Sigmoid colon (tissue), 7 donors: Measurements from ENCODE around the gene C19orf25. TPM values are rescaled to one million over a fixed set of nuclear protein-coding genes. Genes with fewer than 3 reads are reported as not detected.

Experiments
- DNase-seq: peaks from one replicate; pipeline ENCODE4 v3.0.0-alpha.2; 2019
- H3K27ac ChIP-seq, 4 donors: fragments of 200-600 bp; sonication (generic); one replicate each; pipeline ENCODE4 v1.5.1; 2016 to 2019; ENCODE audit warnings: mild to moderate bottlenecking in 1 of 4
- H3K27me3 ChIP-seq, 3 donors: fragments of 200-600 bp; sonication (generic); one replicate each; pipeline ENCODE4 v1.5.1; 2019; ENCODE audit warnings: mild to moderate bottlenecking in 1 of 3
- H3K36me3 ChIP-seq, 4 donors: fragments of 200-600 bp; sonication (generic); one replicate each; pipeline ENCODE4 v1.5.1; 2016 to 2019
- H3K4me1 ChIP-seq, 4 donors: fragments of 200-600 bp; sonication (generic); one replicate each; pipeline ENCODE4 v1.5.1; 2017 to 2019
- H3K4me3 ChIP-seq, 4 donors: fragments of 200-600 bp; sonication (generic); one replicate each; pipeline ENCODE4 v1.5.1; 2017 to 2019; ENCODE audit warnings: mild to moderate bottlenecking in 2 of 4, moderate library complexity in 1 of 4
- H3K9me3 ChIP-seq, 4 donors: fragments of 200-600 bp in 3 of 4; sonication (generic) in 3 of 4; one replicate each; pipeline versions ENCODE4 v1.5.1 to v1.6.1; 2013 to 2019
- EP300 ChIP-seq, 4 donors: sonication (generic); formaldehyde crosslinking; IDR thresholded peaks; one replicate each; pipeline ENCODE4 v1.6.1; 2017; ENCODE audit warnings: antibody characterized with exemption in 4 of 4
- POLR2A ChIP-seq, 2 donors: fragments of 450-650 bp; IDR thresholded peaks; one replicate each; pipeline ENCODE4 v1.6.1; 2016; ENCODE audit warnings: antibody characterized with exemption in 2 of 2, mild to moderate bottlenecking in 2 of 2, moderate library complexity in 2 of 2
- POLR2AphosphoS5 ChIP-seq, 4 donors: sonication (generic); formaldehyde crosslinking; IDR thresholded peaks; one replicate each; pipeline ENCODE4 v1.6.1; 2017; ENCODE audit warnings: antibody characterized with exemption in 4 of 4
- WGBS, 2 donors: extraction: QIAGEN DNeasy Blood & Tissue Kit; methylation state at CpG; one replicate each; pipeline ENCODE4 v1.1.7; 2013; 5-methylcytosine and 5-hydroxymethylcytosine counted together
- intact Hi-C: fragments of 100-400 bp; cut with DNase I; formaldehyde crosslinking; loops from one replicate; pipeline ENCODE4 v1.15.1; 2023
- polyA plus RNA-seq, 3 donors: library from polyadenylated mRNA; stranded (reverse); fragments of 200-250 nt; gene quantifications; one replicate each; pipeline ENCODE4 v1.2.3, GENCODE V29; 2013
- total RNA-seq, 4 donors: library from RNA; depleted of rRNA; stranded (reverse); fragments of >200 nt; gene quantifications; one replicate each; pipeline ENCODE4 v1.1.0, GENCODE V29; 2016
- TF ChIP-seq, protein P1 (sequence below), 4 experiments: fragments of 450-650 bp in 3 of 4; fragments of 200-600 bp in 1 of 4; IDR thresholded peaks; one replicate each; pipeline ENCODE4 v1.5.1; 2016 to 2019; ENCODE audit warnings: antibody characterized with exemption in 4 of 4, mild to moderate bottlenecking in 3 of 4, moderate library complexity in 2 of 4
- donor health status: healthy with polysubstance abuse.
- donor health status: Bipolar disorder and iron deficiency.
- donor health status: healthy.

C19orf25 gene
- total and polyA plus RNA-seq, 7 donors: 19.6 to 51.5 (median 26.0) TPM

DNA sequence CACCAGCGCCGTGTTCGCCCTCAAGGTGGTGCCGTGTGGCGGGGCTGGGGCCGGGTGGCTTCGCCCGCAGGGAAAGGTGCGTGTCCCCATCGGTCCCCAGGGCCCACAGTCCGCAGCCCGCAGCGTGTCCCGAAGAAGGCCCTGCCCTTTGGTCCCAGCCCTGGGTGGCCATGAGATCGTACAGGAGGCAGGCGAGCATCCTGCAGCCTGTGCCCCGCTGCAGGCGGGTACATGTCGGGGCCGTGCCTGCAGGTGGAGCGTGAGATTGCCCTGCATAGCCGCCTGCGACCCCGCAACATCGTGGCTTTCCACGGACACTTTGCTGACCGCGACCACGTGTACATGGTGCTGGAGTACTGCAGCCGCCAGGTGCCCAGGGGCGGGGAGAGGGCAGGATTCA, 46.3 kb upstream of the C19orf25 start:
- peaks cover 0 to 26% (median 20%) of the 10 kb centered on the region in 4 donors for H3K4me1 ChIP-seq
- intact Hi-C loops: no loop called here
- no peak overlapping the region for H3K4me3 ChIP-seq
- TF ChIP-seq EP300 (IDR thresholded peaks at IDR 0.05): no peak
- TF ChIP-seq POLR2A (IDR thresholded peaks at IDR 0.05): no peak
- TF ChIP-seq POLR2AphosphoS5 (IDR thresholded peaks at IDR 0.05): no peak
- TF ChIP-seq, protein P1, sequence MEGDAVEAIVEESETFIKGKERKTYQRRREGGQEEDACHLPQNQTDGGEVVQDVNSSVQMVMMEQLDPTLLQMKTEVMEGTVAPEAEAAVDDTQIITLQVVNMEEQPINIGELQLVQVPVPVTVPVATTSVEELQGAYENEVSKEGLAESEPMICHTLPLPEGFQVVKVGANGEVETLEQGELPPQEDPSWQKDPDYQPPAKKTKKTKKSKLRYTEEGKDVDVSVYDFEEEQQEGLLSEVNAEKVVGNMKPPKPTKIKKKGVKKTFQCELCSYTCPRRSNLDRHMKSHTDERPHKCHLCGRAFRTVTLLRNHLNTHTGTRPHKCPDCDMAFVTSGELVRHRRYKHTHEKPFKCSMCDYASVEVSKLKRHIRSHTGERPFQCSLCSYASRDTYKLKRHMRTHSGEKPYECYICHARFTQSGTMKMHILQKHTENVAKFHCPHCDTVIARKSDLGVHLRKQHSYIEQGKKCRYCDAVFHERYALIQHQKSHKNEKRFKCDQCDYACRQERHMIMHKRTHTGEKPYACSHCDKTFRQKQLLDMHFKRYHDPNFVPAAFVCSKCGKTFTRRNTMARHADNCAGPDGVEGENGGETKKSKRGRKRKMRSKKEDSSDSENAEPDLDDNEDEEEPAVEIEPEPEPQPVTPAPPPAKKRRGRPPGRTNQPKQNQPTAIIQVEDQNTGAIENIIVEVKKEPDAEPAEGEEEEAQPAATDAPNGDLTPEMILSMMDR (IDR thresholded peaks at IDR 0.05): no peak
- no peak overlapping the region for H3K27ac ChIP-seq
- no peaks in the 10 kb centered on the region for H3K9me3 ChIP-seq
- peaks cover 25 to 68% (median 67%) of the 10 kb centered on the region in 3 donors for H3K27me3 ChIP-seq
- 46 to 62% methylated on average over 31 of the region's 31 CpGs for WGBS, 2 donors
- H3K36me3 ChIP-seq: no peaks in the 10 kb centered on the region
- no peak for DNase-seq

DNA sequence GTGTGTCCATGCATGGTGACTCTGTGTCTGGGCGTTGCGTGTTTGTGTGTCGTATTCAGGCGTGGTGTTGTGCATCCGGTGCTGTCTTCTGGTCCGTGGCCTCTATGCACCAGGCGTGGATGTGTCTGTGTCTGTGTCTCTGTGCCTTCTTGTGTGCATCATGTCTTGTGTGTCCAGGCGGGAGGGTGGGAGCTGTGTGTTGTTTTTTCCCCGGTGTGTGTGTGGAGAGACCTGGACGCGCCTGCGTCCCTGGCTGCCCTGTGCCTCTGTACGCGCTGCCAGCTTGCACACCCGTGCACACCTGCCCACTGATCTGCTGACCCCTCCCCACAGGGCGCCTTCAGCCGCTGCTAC, 45.9 kb upstream of the C19orf25 start:
- DNase-seq: no peak
- Histone ChIP-seq H3K4me3 (no peak overlapping the region), H3K27me3 (peaks cover 25 to 68% (median 67%) of the 10 kb centered on the region in 3 donors), H3K27ac (no peak overlapping the region), H3K4me1 (peaks cover 0 to 26% (median 20%) of the 10 kb centered on the region in 4 donors), H3K36me3 (no peaks in the 10 kb centered on the region), H3K9me3 (no peaks in the 10 kb centered on the region)
- intact Hi-C loops: no loop called here
- 51 to 67% methylated on average over 17 of the region's 17 CpGs for WGBS, 2 donors
- no peak for TF ChIP-seq POLR2A (IDR thresholded peaks at IDR 0.05)
- TF ChIP-seq, protein P1 (IDR thresholded peaks at IDR 0.05): no peak
- no peak for TF ChIP-seq POLR2AphosphoS5 (IDR thresholded peaks at IDR 0.05)
- no peak for TF ChIP-seq EP300 (IDR thresholded peaks at IDR 0.05)

DNA sequence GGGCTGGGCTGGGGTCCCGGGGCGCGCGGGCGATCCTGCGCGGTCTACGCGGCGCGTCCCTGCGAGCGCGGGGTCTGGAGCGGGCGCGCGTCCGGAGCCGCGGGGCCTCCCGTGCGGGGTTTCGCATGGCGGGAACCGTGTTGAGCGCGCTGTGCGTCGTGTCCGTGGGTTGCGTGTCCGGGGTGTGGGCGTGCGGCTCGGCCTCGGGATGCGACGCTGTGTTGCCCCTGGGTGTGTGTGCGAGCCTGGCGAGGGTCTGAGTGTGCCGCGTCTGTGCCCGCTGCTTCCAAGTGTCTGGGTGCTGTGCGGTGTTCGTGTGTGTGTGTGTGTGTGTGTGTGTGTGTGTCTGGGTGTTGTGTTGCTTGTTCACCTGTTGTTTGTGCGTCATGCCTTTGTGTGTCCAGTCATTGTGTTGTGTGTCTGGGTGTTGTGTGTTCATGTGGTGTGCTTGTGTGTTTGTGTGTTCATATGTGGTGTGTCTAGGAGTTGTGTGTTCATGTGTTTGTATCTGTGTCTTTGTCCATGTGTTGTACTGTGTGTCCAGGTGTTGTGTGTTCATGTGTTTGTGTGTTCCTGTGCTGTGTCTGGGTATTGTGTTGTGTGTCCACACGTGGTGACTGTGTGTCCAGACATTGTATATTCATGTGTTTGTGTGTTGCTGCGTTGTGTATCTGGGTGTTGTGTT, 45.4 kb upstream of the C19orf25 start:
- TF ChIP-seq, protein P1 (IDR thresholded peaks at IDR 0.05): no peak

DNA sequence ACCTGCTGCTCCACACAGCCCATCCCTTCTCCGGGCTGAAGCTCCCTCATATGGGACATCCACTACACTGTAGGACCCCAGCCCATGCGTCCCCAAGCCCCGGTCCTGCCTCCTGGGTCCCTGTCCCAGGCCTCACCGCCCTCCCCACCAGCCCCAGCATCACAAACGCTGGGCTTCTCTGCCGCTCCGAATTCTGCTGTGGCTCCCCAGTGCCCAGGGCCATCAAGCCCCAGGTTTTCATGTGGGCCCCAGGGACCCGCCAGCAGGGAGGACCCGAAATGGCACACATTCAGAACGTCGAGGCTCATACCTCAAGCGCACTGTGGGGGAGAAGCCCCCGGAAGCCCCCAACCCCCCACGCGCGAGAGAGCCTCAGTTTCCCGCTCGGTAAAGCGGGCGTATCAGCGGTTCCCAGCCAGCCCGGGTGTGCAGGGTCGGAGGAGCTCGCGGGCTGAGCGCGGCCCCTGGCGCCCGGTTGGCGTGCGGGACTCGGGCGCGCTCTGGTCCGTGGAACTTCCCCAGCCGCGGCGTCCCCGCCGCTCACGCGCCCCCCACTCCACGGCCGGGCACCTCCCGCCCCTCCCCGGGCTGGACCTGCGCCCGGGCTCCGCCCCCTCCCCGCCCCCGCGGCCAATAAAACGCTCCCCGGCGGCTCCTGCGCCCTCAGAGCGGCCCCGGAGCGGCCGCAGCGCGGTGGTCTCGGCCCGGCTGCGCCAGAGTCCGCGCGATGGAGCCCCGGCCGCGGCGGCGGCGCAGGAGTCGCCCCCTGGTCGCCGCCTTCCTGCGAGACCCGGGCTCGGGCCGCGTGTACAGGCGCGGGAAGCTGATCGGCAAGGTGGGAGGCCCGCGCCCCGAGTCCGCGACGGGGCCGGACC, 44.6 kb upstream of the C19orf25 start, which contains the start of gene PLK5:
Gene PLK5, plus strand, starts transcription at position 666 of the 875 bp plus-strand sequence. CDS start 2,920 bp downstream, outside the sequence.
- H3K9me3 ChIP-seq: no peaks in the 10 kb centered on the region
- no peak within 1 kb of the TSS for H3K27ac ChIP-seq
- no peaks in the 10 kb centered on the region for H3K36me3 ChIP-seq
- intact Hi-C loops: no loop called here
- no peak for DNase-seq
- WGBS, 2 donors: 11 to 12% methylated on average over 92 of the region's 92 CpGs
- peaks cover 25 to 57% (median 56%) of the 10 kb centered on the region in 3 donors for H3K27me3 ChIP-seq
- peaks cover 0 to 26% (median 20%) of the 10 kb centered on the region in 4 donors for H3K4me1 ChIP-seq
- TF ChIP-seq, protein P1 (IDR thresholded peaks at IDR 0.05): no peak
- TF ChIP-seq POLR2A (IDR thresholded peaks at IDR 0.05): no peak
- TF ChIP-seq POLR2AphosphoS5 (IDR thresholded peaks at IDR 0.05): no peak
- TF ChIP-seq EP300 (IDR thresholded peaks at IDR 0.05): no peak
- H3K4me3 ChIP-seq: peak within 1 kb of the TSS in 3 of 4 donors; percentile 25 to 36 (median 34)

More for the DNA sequence above, 45.4 kb upstream of the C19orf25 start:
- 12 to 16% methylated on average over 49 of the region's 49 CpGs for WGBS, 2 donors
- Histone ChIP-seq H3K27me3 (peaks cover 25 to 65% (median 64%) of the 10 kb centered on the region in 3 donors), H3K4me1 (peaks cover 0 to 26% (median 20%) of the 10 kb centered on the region in 4 donors), H3K36me3 (no peaks in the 10 kb centered on the region), H3K27ac (no peak overlapping the region), H3K9me3 (no peaks in the 10 kb centered on the region), H3K4me3 (peak overlapping the region in 3 of 4 donors; percentile 25 to 36 (median 34))
- DNase-seq: no peak
- intact Hi-C loops: no loop called here
